Smooth muscle cell (in vitro differentiated cells): ENCODE data around the gene VAPA. TPM values are rescaled to one million over a fixed set of nuclear protein-coding genes. Genes with fewer than 3 reads are reported as not detected.

Experiments used
- DNase-seq: peaks from one replicate; lab custom pipeline; 2025; ENCODE audit not compliant: unreplicated experiment; lab: John Stamatoyannopoulos, UW
- H2AFZ ChIP-seq: fragments of 200-600 bp; sonication (generic); 2 replicates; pipeline ENCODE4 v1.6.0; 2016; ENCODE audit warnings: antibody characterized with exemption, low read depth, mild to moderate bottlenecking
- H3F3A ChIP-seq: fragments of 200-600 bp; sonication (generic); 2 replicates; pipeline ENCODE4 v1.6.0; 2017; ENCODE audit warnings: antibody characterized with exemption, low read depth
- H3K27ac ChIP-seq: fragments of 200-600 bp; sonication (generic); 2 replicates; pipeline ENCODE4 v1.5.1; 2016; ENCODE audit warnings: low read depth, mild to moderate bottlenecking
- H3K27me3 ChIP-seq: fragments of 200-600 bp; sonication (generic); 2 replicates; pipeline ENCODE4 v1.6.1; 2016; ENCODE audit warnings: low read depth, mild to moderate bottlenecking
- H3K36me3 ChIP-seq: fragments of 200-600 bp; sonication (generic); 2 replicates; pipeline ENCODE4 v1.5.1; 2016; ENCODE audit warnings: low read depth
- H3K4me1 ChIP-seq: fragments of 200-600 bp; sonication (generic); 2 replicates; pipeline ENCODE4 v1.5.1; 2016; ENCODE audit warnings: low read depth
- H3K4me2 ChIP-seq: fragments of 200-600 bp; sonication (generic); 2 replicates; pipeline ENCODE4 v1.6.0; 2016; ENCODE audit warnings: mild to moderate bottlenecking
- H3K4me3 ChIP-seq: fragments of 200-600 bp; sonication (generic); 2 replicates; pipeline ENCODE4 v1.5.1; 2016; ENCODE audit warnings: mild to moderate bottlenecking
- H3K79me2 ChIP-seq: fragments of 200-600 bp; sonication (generic); 2 replicates; pipeline ENCODE4 v1.6.0; 2016; ENCODE audit warnings: low read depth, mild to moderate bottlenecking
- H3K9ac ChIP-seq: fragments of 200-600 bp; sonication (generic); 2 replicates; pipeline ENCODE4 v1.6.0; 2016; ENCODE audit warnings: low read depth
- H3K9me3 ChIP-seq: fragments of 200-600 bp; sonication (generic); replicated peaks from 2 replicates; pipeline ENCODE4 v1.5.1; 2016; ENCODE audit warnings: low read depth
- H4K20me1 ChIP-seq: fragments of 200-600 bp; sonication (generic); 2 replicates; pipeline ENCODE4 v1.6.0; 2016; ENCODE audit warnings: low read depth
- CTCF ChIP-seq: fragments of 200-600 bp; sonication (generic); IDR thresholded peaks from 2 replicates; pipeline ENCODE4 v1.5.1; 2017; ENCODE audit warnings: borderline replicate concordance, mild to moderate bottlenecking, antibody characterized with exemption; ENCODE audit not compliant: insufficient read depth, poor library complexity, severe bottlenecking
- WGBS: methylation state at CpG from one replicate; pipeline ENCODE4 v1.1.7; 2016; ENCODE audit warnings: low lambda C conversion rate; 5-methylcytosine and 5-hydroxymethylcytosine counted together
- polyA plus RNA-seq: library from polyadenylated mRNA; unstranded; fragments of >200 nt; fragmentation: Nextera tagmentation; extraction: Ambion mirVana; gene quantifications from 2 replicates; pipeline ENCODE4 v1.2.1, GENCODE V29; 2016
- total RNA-seq: library from RNA; depleted of rRNA; stranded (reverse); fragments of >200 nt; gene quantifications from 2 replicates; pipeline ENCODE4 v1.2.3, GENCODE V29; 2014

Gene VAPA
- total and polyA plus RNA-seq, 2 experiments from 2014 or later, result 315 to 350 TPM

GRCh38 chr18:9870431-9871008 lies 43.3 kb upstream of the VAPA start:
- peak overlapping the region; percentile 70 for H3K27ac ChIP-seq
- peak overlapping the region; percentile 56 for H3K4me2 ChIP-seq
- peaks cover 17% of the 10 kb centered on the region for H3K4me1 ChIP-seq
- H3K4me3 ChIP-seq, result no peak overlapping the region
- DNase-seq, result no peak
- no peaks in the 10 kb centered on the region for H3K27me3 ChIP-seq
- no peaks in the 10 kb centered on the region for H3K36me3 ChIP-seq
- H4K20me1 ChIP-seq, result no peaks in the 10 kb centered on the region
- WGBS, result 31% methylated on average over 4 of the region's 4 CpGs
- peaks cover 22% of the 10 kb centered on the region for H3F3A ChIP-seq
- no peaks in the 10 kb centered on the region for H3K9me3 ChIP-seq
- H3K79me2 ChIP-seq, result no peaks in the 10 kb centered on the region
- H3K9ac ChIP-seq, result no peak overlapping the region
- no peak overlapping the region for H2AFZ ChIP-seq
- TF ChIP-seq CTCF, result no peak

DNA sequence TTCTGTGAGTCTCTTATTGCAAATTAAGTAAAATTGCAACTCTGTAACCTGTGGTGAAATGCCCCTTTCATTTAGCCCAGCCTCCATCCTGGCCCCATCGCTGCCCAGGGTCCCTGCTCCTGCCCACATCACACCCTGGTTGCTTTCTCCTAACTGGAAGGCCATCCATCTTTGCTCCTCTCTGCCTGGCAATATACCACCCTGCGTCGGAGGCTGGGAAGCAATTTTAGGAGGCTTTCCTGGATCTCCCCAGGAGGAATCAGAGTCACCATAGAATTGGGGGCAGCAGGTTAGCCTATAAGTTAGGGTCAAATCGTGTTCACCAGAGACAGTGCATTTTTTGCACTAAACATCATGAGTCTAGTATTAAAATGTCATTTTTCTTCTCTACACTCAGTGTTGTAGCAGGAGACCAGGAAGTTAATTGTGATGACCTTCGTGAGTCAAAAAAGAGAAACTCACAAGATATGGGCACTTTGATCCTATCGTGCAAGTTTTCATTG lies 42.5 kb upstream of the VAPA start:
- Histone ChIP-seq H3K9ac (no peak overlapping the region), H3K79me2 (no peaks in the 10 kb centered on the region), H3F3A (peaks cover 22% of the 10 kb centered on the region), H3K36me3 (no peaks in the 10 kb centered on the region), H2AFZ (no peak overlapping the region), H3K4me2 (no peak overlapping the region), H3K27ac (no peak overlapping the region), H3K4me1 (peaks cover 18% of the 10 kb centered on the region), H3K27me3 (no peaks in the 10 kb centered on the region), H3K4me3 (no peak overlapping the region), H4K20me1 (no peaks in the 10 kb centered on the region), H3K9me3 (no peaks in the 10 kb centered on the region)
- WGBS, result 74% methylated on average over 6 of the region's 6 CpGs
- no peak for TF ChIP-seq CTCF
- no peak for DNase-seq

GRCh38 chr18:9872823-9873222 lies 41.0 kb upstream of the VAPA start:
- Histone ChIP-seq H3K4me1 (peaks cover 28% of the 10 kb centered on the region), H4K20me1 (no peaks in the 10 kb centered on the region), H3K4me3 (no peak overlapping the region), H3K27ac (no peak overlapping the region), H3K9me3 (no peaks in the 10 kb centered on the region), H3K4me2 (no peak overlapping the region), H2AFZ (no peak overlapping the region), H3K9ac (no peak overlapping the region), H3F3A (peaks cover 27% of the 10 kb centered on the region), H3K36me3 (no peaks in the 10 kb centered on the region), H3K27me3 (no peaks in the 10 kb centered on the region), H3K79me2 (no peaks in the 10 kb centered on the region)
- DNase-seq, result no peak
- TF ChIP-seq CTCF, result no peak

DNA sequence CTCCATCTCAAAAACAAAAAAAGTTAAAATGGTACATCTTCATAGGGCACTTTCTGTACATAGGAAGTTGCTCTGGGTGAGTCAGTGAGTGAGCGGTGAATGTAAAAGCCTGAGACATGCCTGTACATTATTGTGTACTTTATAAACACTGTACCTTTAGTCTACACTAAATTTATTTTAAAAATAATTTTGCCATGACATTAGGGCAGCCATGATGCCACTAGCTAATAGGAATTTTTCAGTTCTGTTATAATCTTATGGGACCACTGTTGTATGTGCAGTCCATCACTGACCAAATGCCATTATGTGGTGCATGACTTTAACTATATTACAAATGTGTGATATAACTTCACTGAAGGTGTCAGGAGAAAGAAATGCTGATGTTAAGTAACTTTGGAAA lies 39.1 kb upstream of the VAPA start:
- 54% methylated on average over 1 of the region's 1 CpG for WGBS
- no peaks in the 10 kb centered on the region for H3K27me3 ChIP-seq
- H3K4me3 ChIP-seq, result no peak overlapping the region
- no peaks in the 10 kb centered on the region for H4K20me1 ChIP-seq
- H3K27ac ChIP-seq, result no peak overlapping the region
- no peaks in the 10 kb centered on the region for H3K9me3 ChIP-seq
- no peak overlapping the region for H3K4me2 ChIP-seq
- H3K79me2 ChIP-seq, result peaks cover 3% of the 10 kb centered on the region
- H3K36me3 ChIP-seq, result no peaks in the 10 kb centered on the region
- DNase-seq, result no peak
- H2AFZ ChIP-seq, result no peak overlapping the region
- TF ChIP-seq CTCF, result no peak
- H3K9ac ChIP-seq, result no peak overlapping the region
- peaks cover 26% of the 10 kb centered on the region for H3K4me1 ChIP-seq
- H3F3A ChIP-seq, result peaks cover 21% of the 10 kb centered on the region
